Ishikawa (cell line): Measurements from ENCODE around the gene CNTN4.

ENCODE experiments used
- FOXM1 ChIP-seq: IDR thresholded peaks from 2 replicates; pipeline ENCODE4 v1.6.1; 2012; ENCODE audit warnings: low read depth, borderline replicate concordance
- MAX ChIP-seq: IDR thresholded peaks from 2 replicates; pipeline ENCODE4 v1.6.1; 2012
- REST ChIP-seq: IDR thresholded peaks from 2 replicates; pipeline ENCODE4 v1.6.1; 2012; ENCODE audit warnings: low read depth, mild to moderate bottlenecking
- ZBTB7A ChIP-seq: IDR thresholded peaks from 2 replicates; pipeline ENCODE4 v1.6.1; 2012; ENCODE audit warnings: low read depth

- TF ChIP-seq ZBTB7A (no peak), MAX (no peak), REST (no peak), FOXM1 (no peak)
Measured at GRCh38 chr3:2984005-2984830, 885.6 kb downstream of the CNTN4 start.
